ENCODE measurements around the gene LCP1.

The LCP1 gene

GRCh38 chr13:46127358-46128023 lies 54.5 kb downstream of the LCP1 start:
- no peak for DNase-seq (ENCODE audit: low read depth in 2 of 2)

GRCh38 chr13:46126552-46127357 lies 55.2 kb downstream of the LCP1 start:
- peak; percentile 57 to 60 for DNase-seq (ENCODE audit: low read depth in 2 of 2)

GRCh38 chr13:46126056-46126455 lies 55.9 kb downstream of the LCP1 start:
- no peak for DNase-seq (ENCODE audit: low read depth in 2 of 2)

GRCh38 chr13:46124967-46125933 lies 56.7 kb downstream of the LCP1 start:
- DNase-seq (ENCODE audit: low read depth in 2 of 2): no peak

- DNase-seq (ENCODE audit: low read depth in 2 of 2): no peak
Measured at GRCh38 chr13:46124531-46124966, 57.4 kb downstream of the LCP1 start.

DNA sequence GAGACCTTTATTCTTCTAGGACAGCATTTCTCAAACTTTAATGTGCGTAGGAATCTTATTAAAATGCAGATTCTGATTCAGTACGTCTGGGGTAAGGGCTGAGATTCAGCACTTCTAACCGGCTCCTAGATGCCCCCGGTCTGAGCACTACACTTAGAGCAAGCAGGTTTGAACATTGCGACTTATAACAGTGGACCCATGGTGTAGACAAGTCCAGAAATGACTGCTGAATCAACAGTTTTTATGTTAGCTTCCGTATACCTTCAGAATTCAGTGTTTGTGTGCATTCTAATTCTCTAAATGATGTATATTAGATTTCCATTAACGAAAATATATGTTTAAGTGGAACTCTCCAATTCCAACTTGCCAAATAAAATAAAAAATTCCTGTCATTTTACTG lies 59.7 kb downstream of the LCP1 start:
- DNase-seq (ENCODE audit: low read depth in 2 of 2): no peak

GRCh38 chr13:46121597-46122163 lies 60.3 kb downstream of the LCP1 start:
- no peak for DNase-seq (ENCODE audit: low read depth in 2 of 2)

GRCh38 chr13:46121033-46121432 lies 60.9 kb downstream of the LCP1 start:
- no peak for DNase-seq (ENCODE audit: low read depth in 2 of 2)

GRCh38 chr13:46119883-46120614 lies 61.9 kb downstream of the LCP1 start:
- peak; percentile 18 to 19 for DNase-seq (ENCODE audit: low read depth in 2 of 2)

DNA sequence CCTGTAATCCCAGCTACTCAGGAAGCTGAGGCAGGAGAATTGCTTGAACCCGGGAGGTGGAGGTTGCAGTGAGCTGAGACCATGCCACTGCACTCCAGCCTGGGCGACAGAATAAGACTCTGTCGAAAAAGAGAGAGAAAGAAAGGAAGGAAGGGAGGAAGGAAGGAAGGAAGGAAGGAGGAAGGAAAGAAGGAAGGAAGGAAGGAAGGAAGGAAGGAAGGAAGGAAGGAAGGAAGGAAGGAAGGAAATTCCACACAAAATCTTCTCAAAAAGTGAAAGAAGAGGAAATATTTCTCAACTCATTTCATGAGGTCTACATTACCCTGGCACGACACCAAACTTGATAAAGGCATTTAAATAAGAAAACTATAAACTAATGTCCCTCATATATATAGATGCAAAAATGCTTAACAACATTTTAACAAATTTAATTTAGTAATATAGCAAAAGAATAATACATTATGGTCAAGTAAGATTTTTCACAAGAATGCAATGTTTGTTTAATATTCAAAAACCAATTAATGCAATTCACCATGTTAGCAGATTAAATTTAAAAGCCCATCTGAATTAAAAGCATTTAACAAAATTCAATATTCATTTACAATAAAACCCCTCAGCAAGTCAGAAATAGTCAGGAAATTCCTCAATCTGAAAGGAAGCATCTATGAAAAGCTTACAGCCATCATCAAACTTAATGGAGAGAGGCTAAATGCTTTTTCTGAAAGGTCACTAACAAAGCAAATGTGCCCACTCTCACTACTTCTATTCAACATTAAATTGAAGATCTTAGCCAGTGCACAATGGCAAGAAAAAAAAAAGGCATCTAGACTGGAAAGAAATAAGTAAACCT lies 65.1 kb downstream of the LCP1 start:
- no peak for DNase-seq (ENCODE audit: low read depth in 2 of 2)

- DNase-seq (ENCODE audit: low read depth in 2 of 2): no peak
Measured at GRCh38 chr13:46114613-46115012, 67.4 kb downstream of the LCP1 start.

DNA sequence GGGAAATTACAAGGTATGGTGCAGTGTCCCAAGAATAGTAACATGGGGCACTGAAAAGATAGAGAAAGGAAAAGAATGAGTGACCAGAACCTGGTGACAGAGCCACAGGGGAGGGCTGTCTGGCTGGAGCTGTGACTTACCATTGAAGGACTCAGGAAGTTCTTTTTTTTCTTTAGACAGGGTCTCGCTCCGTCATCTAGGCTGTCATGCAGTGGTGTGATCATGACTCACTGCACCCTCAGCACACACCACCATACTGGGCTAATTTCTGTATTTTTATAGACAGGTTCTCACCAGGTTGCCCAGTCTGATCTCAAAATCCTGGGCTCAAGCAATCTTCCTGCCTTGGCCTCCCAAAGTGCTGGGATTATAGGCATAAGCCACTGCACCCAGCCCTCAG lies 68.4 kb downstream of the LCP1 start:
- DNase-seq (ENCODE audit: low read depth in 2 of 2): no peak

- DNase-seq (ENCODE audit: low read depth in 2 of 2): no peak
Measured at GRCh38 chr13:46111151-46111550, 70.8 kb downstream of the LCP1 start.

GRCh38 chr13:46109451-46109850 lies 72.5 kb downstream of the LCP1 start:
- DNase-seq (ENCODE audit: low read depth in 2 of 2): no peak

- DNase-seq (ENCODE audit: low read depth in 2 of 2): no peak
Measured at GRCh38 chr13:46106839-46107371, 75.1 kb downstream of the LCP1 start.

GRCh38 chr13:46104868-46105267 lies 77.1 kb downstream of the LCP1 start, which contains the start of gene CPB2:
CPB2 (minus strand) TSS chr13:46105033; CDS start chr13:46105009, 24 bp downstream.
- DNase-seq (ENCODE audit: low read depth in 2 of 2): no peak

DNA sequence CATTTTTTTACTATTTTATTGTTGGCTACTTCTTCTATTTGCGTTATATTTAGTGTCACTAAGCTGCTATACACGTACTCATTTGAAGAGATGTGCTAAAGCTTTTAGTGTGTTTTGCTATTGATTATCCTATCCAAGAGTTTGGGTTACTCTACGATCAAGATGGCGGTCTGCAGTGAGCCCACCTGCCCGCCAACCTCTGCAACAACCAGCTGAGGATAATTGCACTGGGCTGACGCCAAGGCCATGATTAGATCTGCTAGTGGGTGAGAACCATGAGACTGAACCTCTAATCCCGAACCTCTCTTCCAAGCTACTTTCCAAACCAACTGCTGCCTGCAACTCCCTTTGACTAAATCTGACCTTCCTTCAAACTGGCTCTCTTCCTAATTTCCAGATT lies 78.9 kb downstream of the LCP1 start:
- DNase-seq (ENCODE audit: low read depth in 2 of 2): no peak

GRCh38 chr13:46102255-46102605 lies 79.7 kb downstream of the LCP1 start:
- no peak for DNase-seq (ENCODE audit: low read depth in 2 of 2)

DNA sequence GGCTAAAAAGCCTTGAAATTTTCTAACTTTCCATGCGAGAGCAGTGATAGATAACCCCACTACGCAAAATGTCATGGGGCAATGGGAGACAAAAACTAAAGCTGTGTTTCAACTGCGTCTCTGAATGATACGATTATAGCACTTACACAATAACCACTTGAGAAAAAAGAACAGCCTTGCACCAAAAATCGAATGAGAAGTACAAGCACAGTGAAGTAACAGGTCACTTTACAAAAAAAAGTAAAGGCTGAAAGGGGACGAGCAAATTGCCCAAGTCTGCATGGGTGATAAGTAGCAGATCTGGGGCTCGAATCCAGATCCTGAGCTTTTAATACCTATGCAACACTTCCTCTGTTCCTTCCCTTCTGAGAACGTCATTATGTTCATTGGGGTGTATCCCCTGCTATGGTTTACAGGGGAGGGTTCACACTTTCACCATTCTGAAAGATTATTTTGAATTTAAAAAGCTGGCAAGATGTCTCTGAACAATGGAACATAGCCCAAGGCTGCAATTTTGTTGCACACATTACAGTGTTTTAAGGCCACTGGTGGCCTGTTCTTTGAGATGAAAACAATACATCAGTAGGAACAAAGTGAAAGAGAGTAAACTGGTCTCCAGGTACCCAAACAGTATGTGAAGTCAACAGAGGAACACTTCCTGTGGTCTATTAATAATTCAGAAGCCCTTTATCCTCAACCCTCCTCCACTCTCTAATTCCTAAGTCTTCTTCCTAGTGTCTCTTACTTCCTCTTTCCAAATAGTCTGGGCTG lies 80.3 kb downstream of the LCP1 start:
- DNase-seq (ENCODE audit: low read depth in 2 of 2): no peak
